Mucosa of descending colon (tissue), 3 donors: Measurements from ENCODE around the gene ARHGAP12. TPM values are rescaled to one million over a fixed set of nuclear protein-coding genes. Genes with fewer than 3 reads are reported as not detected.

Source experiments
- ATAC-seq: fragments of 200-7000 bp; cut with Tn5 transposase; one replicate; pipeline ENCODE4 v1.9.1; 2020; ENCODE audit warnings: mild to moderate bottlenecking, moderate library complexity
- DNase-seq, 3 donors: peaks; one replicate each; pipeline ENCODE4 v3.0.0-alpha.2; 2020
- H3K36me3 ChIP-seq: fragments of 200-600 bp; one replicate; pipeline ENCODE4 v1.8.0; 2021; ENCODE audit warnings: low read depth, mild to moderate bottlenecking
- H3K4me1 ChIP-seq: fragments of 200-600 bp; one replicate; pipeline ENCODE4 v1.8.0; 2021; ENCODE audit warnings: low read depth, mild to moderate bottlenecking
- H3K4me3 ChIP-seq: fragments of 200-600 bp; one replicate; pipeline ENCODE4 v1.8.0; 2021; ENCODE audit warnings: mild to moderate bottlenecking
- H3K9me3 ChIP-seq: fragments of 200-600 bp; one replicate; pipeline ENCODE4 v1.8.0; 2021; ENCODE audit warnings: mild to moderate bottlenecking
- CTCF ChIP-seq: fragments of 200-600 bp; IDR thresholded peaks from one replicate; pipeline ENCODE4 v1.8.0; 2022; ENCODE audit warnings: antibody characterized with exemption, mild to moderate bottlenecking
- intact Hi-C, 2 donors: fragments of 100-400 bp; cut with DNase I in 1 of 2; cut with micrococcal nuclease in 1 of 2; formaldehyde crosslinking; loops; one replicate each; pipeline versions ENCODE4 v1.11.0 to v1.11.1; 2022; cut with DNase I, micrococcal nuclease
- long read RNA-seq, 2 donors: library from polyadenylated mRNA; unstranded; transcript quantifications; one replicate each; pipeline ENCODE4 v2.0.0, GENCODE V29; 2019 to 2021
- total RNA-seq, 3 donors: library from RNA; stranded (reverse); fragmentation: NEBNext Ultra II Directional in 2 of 3; extraction: Animal tissue kit (Norgen Biotek cat#: 25700) in 2 of 3; gene quantifications; one replicate each; pipeline versions ENCODE4 v1.2.1 to v1.2.4, GENCODE V29; 2021 to 2023
- donor health status: DM: no; HTN: no; CAD: no; lungs with moderate emphysema.
- donor health status: DM: no; HTN: no; CAD: no.
- donor health status: DM: no; HTN: yes; CAD: no.

Gene ARHGAP12
- total RNA-seq: 10 to 100 TPM; 37.2 to 44.4 (median 44.3) TPM
- long read RNA-seq, donor 1, full-length matches to known transcripts: 3 of 9 reads
- long read RNA-seq, donor 1, partial matches to known transcripts: 4 of 9 reads
- long read RNA-seq, donor 1, other reads (novel, unspliced or antisense): 2 of 9 reads
- long read RNA-seq, donor 2, partial matches to known transcripts: 9 of 14 reads
- long read RNA-seq, donor 2, other reads (novel, unspliced or antisense): 5 of 14 reads

- Histone ChIP-seq H3K9me3 (no peaks in the 10 kb centered on the region), H3K36me3 (no peaks in the 10 kb centered on the region), H3K4me3 (peak within 1 kb of the TSS; percentile 75), H3K4me1 (peaks cover 12% of the 10 kb centered on the region)
- peak; percentile 95 to 97 (median 96) for DNase-seq
- ATAC-seq: peak; percentile 93
- TF ChIP-seq CTCF: no peak
- intact Hi-C loops: no loop called here
These were observed at the start of gene ARHGAP12 for GRCh38 chr10:31928549-31929260. Gene ARHGAP12 (minus strand): TSS chr10:31928831. CDS start chr10:31908855, 19,976 bp downstream.

- DNase-seq (no peak), ATAC-seq (no peak)
- Histone ChIP-seq H3K36me3 (no peaks in the 10 kb centered on the region), H3K9me3 (no peaks in the 10 kb centered on the region), H3K4me1 (no peaks in the 10 kb centered on the region), H3K4me3 (no peak overlapping the region)
- intact Hi-C loops: no loop called here
- no peak for TF ChIP-seq CTCF
These were observed 49.5 kb upstream of the ARHGAP12 start for GRCh38 chr10:31978156-31978483.

GRCh38 chr10:31977440-31978155, 49.0 kb upstream of the ARHGAP12 start:
- Histone ChIP-seq H3K4me3 (no peak overlapping the region), H3K4me1 (no peaks in the 10 kb centered on the region), H3K36me3 (no peaks in the 10 kb centered on the region), H3K9me3 (no peaks in the 10 kb centered on the region)
- no peak for TF ChIP-seq CTCF
- intact Hi-C loops: no loop called here
- ATAC-seq: peak; percentile 56
- no peak for DNase-seq

- intact Hi-C loops: no loop called here
- Histone ChIP-seq H3K4me3 (no peak overlapping the region), H3K9me3 (no peaks in the 10 kb centered on the region), H3K36me3 (no peaks in the 10 kb centered on the region), H3K4me1 (no peaks in the 10 kb centered on the region)
- TF ChIP-seq CTCF: no peak
- ATAC-seq: no peak
- DNase-seq: no peak
These were observed 46.6 kb upstream of the ARHGAP12 start for GRCh38 chr10:31975157-31975765.

- ATAC-seq (no peak), DNase-seq (no peak)
- H3K36me3 ChIP-seq: no peaks in the 10 kb centered on the region
- no peak overlapping the region for H3K4me3 ChIP-seq
- no peaks in the 10 kb centered on the region for H3K4me1 ChIP-seq
- no peak for TF ChIP-seq CTCF
- intact Hi-C loops: no loop called here
- no peaks in the 10 kb centered on the region for H3K9me3 ChIP-seq
These were observed 45.9 kb upstream of the ARHGAP12 start for GRCh38 chr10:31974434-31975124.
